Osteoblast (primary cell): ENCODE data around the gene PMPCA. TPM values are rescaled to one million over a fixed set of nuclear protein-coding genes. Genes with fewer than 3 reads are reported as not detected.
A peak's percentile ranks its signal among the peaks of the same experiment; 100 is the strongest.

Experiments
- DNase-seq: peaks from one replicate; pipeline ENCODE4 v3.0.0; 2011; ENCODE audit warnings: low spot score, mixed read lengths; ENCODE audit not compliant: insufficient read length; ENCODE audit errors: missing footprints
- H2AFZ ChIP-seq: 2 replicates; pipeline ENCODE4 v1.6.0; 2011; ENCODE audit warnings: mild to moderate bottlenecking, low read length
- H3K27ac ChIP-seq: 2 replicates; pipeline ENCODE4 v1.5.1; 2011; ENCODE audit warnings: mild to moderate bottlenecking, low read depth, low read length, moderate library complexity
- H3K27me3 ChIP-seq: 2 replicates; pipeline ENCODE4 v1.6.0; 2012; ENCODE audit warnings: mild to moderate bottlenecking, control low read depth, inconsistent platforms, low read length, moderate library complexity; ENCODE audit not compliant: insufficient read depth
- H3K36me3 ChIP-seq: 2 replicates; pipeline ENCODE4 v1.5.1; 2011; ENCODE audit warnings: mild to moderate bottlenecking, low read length, control low read depth, moderate library complexity; ENCODE audit not compliant: insufficient read depth
- H3K4me1 ChIP-seq: 2 replicates; pipeline ENCODE4 v1.5.1; 2011; ENCODE audit warnings: mild to moderate bottlenecking, low read length, control low read depth, moderate library complexity; ENCODE audit not compliant: insufficient read depth
- H3K4me2 ChIP-seq: 2 replicates; pipeline ENCODE4 v1.6.0; 2011; ENCODE audit warnings: mild to moderate bottlenecking, low read length; ENCODE audit not compliant: insufficient read depth
- H3K4me3 ChIP-seq: fragments of 200-600 bp; sonication (generic); 3 replicates; pipeline ENCODE4 v1.5.1; 2012; ENCODE audit warnings: mild to moderate bottlenecking, low read length, inconsistent platforms; ENCODE audit not compliant: insufficient read depth
- H3K79me2 ChIP-seq: 2 replicates; pipeline ENCODE4 v1.6.0; 2012; ENCODE audit warnings: mild to moderate bottlenecking, low read length, control low read depth, inconsistent platforms; ENCODE audit not compliant: insufficient read depth
- H3K9me3 ChIP-seq: 2 replicates; pipeline ENCODE4 v1.5.1; 2011; ENCODE audit warnings: low read depth, low read length, control low read depth
- H4K20me1 ChIP-seq: 2 replicates; pipeline ENCODE4 v1.6.0; 2012; ENCODE audit warnings: mild to moderate bottlenecking, low read length, control low read depth; ENCODE audit not compliant: insufficient read depth
- total RNA-seq: library from RNA; depleted of rRNA; stranded (reverse); fragments of >200 nt; gene quantifications from 2 replicates; pipeline ENCODE4 v1.2.3, GENCODE V29; 2012
- TF ChIP-seq, protein P1 (sequence below): IDR thresholded peaks from 2 replicates; pipeline ENCODE4 v1.5.1; 2011; ENCODE audit warnings: mild to moderate bottlenecking, low read depth, low read length, moderate library complexity; ENCODE audit errors: extremely low read depth

Gene PMPCA
- total RNA-seq, 1 donor, result 39.1 TPM

DNA sequence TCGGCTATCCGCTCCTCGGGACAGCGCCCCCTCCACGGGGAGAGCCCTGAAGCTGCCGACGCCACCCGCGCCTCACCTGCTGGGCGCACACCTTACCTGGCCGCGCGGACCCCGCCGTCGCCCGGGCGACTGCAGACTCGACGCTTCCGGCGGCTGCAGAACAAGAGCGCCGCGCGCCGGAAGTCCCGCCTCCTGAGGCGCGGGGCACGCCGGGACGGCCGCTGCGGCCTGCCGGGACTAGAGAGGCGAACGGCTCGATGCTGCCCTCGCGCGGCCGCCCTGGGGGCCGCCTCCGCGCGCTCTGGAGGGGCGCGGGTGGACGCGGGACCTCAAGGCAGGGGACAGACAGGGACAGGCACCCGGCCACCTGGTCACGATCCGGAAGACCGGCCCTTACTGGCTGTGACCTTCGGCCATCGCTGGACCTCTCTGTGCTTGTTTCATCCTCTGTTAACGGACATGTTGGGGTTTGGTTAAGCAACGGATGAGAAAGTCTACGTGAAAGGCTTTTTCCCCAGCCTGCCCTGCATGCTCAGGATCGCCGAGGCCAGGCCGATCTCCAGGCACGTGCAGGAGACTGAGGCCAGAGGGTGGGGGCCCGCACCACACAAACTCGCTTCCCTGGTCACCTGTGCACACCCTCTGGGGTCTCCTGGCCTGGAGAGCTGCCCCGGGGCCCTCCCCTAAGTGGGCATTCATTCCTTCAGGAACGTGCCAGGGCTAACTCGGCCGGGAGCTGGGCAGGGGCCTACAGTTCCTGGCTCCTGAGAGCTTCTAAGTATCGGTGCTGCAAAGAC, 10.2 kb upstream of the PMPCA start, which contains the start of gene SNAPC4:
Gene SNAPC4 (minus strand): TSS at position 133 of the 797 bp plus-strand sequence. CDS start 1,742 bp downstream, outside the sequence.
- Histone ChIP-seq H3K4me3 (peak within 1 kb of the TSS; percentile 91), H2AFZ (peak within 1 kb of the TSS; percentile 95), H3K9me3 (no peaks in the 10 kb centered on the region), H3K27ac (peak within 1 kb of the TSS; percentile 58), H4K20me1 (peaks cover 21% of the 10 kb centered on the region), H3K4me2 (peak within 1 kb of the TSS; percentile 93), H3K36me3 (peaks cover 61% of the 10 kb centered on the region), H3K79me2 (peaks cover 33% of the 10 kb centered on the region), H3K4me1 (peaks cover 14% of the 10 kb centered on the region), H3K27me3 (no peaks in the 10 kb centered on the region)
- DNase-seq, result peak; percentile 100
- TF ChIP-seq, protein P1, sequence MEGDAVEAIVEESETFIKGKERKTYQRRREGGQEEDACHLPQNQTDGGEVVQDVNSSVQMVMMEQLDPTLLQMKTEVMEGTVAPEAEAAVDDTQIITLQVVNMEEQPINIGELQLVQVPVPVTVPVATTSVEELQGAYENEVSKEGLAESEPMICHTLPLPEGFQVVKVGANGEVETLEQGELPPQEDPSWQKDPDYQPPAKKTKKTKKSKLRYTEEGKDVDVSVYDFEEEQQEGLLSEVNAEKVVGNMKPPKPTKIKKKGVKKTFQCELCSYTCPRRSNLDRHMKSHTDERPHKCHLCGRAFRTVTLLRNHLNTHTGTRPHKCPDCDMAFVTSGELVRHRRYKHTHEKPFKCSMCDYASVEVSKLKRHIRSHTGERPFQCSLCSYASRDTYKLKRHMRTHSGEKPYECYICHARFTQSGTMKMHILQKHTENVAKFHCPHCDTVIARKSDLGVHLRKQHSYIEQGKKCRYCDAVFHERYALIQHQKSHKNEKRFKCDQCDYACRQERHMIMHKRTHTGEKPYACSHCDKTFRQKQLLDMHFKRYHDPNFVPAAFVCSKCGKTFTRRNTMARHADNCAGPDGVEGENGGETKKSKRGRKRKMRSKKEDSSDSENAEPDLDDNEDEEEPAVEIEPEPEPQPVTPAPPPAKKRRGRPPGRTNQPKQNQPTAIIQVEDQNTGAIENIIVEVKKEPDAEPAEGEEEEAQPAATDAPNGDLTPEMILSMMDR, result peak; percentile 76

DNA sequence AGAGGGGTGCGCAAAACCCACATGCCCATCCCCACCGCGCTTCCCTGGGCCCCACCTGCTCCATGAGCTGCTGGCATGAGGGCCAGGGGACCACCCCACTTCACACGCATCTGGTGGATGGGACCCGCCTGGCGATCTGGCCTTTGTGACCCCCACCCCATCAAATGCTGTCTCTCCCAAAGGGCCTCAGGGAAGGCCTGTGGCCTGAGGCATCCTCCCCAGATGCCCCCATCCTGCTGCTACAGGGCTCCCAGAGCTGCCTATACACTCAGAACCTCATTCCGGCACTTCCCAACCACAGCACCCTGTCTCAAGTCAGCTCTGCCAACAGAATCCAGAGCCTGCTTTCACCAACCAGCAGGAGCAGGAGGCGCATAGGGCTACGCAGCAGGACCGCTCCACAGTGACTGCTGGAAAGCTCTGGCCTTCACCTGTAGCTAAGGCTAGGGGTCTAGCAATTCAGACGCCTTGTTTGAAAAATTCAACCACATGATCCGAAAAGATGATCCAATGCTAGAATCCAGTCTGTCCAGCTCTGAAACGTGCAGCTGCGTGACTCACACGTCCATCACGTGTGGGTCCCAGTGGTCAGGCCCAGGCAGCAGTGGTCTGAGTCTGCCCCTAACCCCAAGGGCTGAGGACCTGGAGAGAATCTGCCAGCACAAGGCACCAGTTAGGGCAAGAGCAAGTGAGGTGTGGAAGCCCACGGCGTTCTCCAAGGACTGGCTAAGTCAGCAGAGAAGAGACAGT, 9.1 kb upstream of the PMPCA start:
- peaks cover 31% of the 10 kb centered on the region for H3K79me2 ChIP-seq
- DNase-seq, result no peak
- TF ChIP-seq, protein P1, result no peak

DNA sequence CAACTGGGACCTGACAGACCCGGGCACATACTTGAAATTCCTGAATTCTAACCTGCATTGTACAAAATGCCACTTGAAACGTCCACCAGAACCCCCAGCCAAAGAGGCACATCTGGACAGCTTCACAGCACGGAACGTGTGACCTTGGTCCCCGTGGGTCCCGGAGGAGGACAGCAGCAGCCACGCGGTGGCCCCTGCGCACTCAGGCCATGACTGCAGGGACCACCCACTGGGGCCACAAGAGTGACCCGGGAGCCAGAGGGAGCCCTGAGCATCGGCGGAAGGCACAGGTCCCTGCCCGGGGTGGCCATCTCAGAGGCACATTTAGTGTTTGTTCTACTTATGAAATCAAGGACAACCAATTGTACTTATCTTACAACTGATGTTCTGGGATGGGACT, 8.4 kb upstream of the PMPCA start:
- Histone ChIP-seq H4K20me1 (peaks cover 16% of the 10 kb centered on the region), H3K4me2 (no peak overlapping the region), H3K27me3 (no peaks in the 10 kb centered on the region), H3K9me3 (no peaks in the 10 kb centered on the region), H3K36me3 (peaks cover 58% of the 10 kb centered on the region), H3K79me2 (peaks cover 27% of the 10 kb centered on the region), H3K4me1 (peaks cover 14% of the 10 kb centered on the region), H3K27ac (no peak overlapping the region), H2AFZ (no peak overlapping the region), H3K4me3 (no peak overlapping the region)
- TF ChIP-seq, protein P1, result no peak
- DNase-seq, result no peak

More for the DNA sequence above, 9.1 kb upstream of the PMPCA start:
- Histone ChIP-seq H3K27ac (peak overlapping the region; percentile 58), H3K9me3 (no peaks in the 10 kb centered on the region), H3K4me1 (peaks cover 14% of the 10 kb centered on the region), H2AFZ (no peak overlapping the region), H3K4me3 (no peak overlapping the region), H3K36me3 (peaks cover 61% of the 10 kb centered on the region), H3K27me3 (no peaks in the 10 kb centered on the region), H3K4me2 (no peak overlapping the region), H4K20me1 (peaks cover 21% of the 10 kb centered on the region)

DNA sequence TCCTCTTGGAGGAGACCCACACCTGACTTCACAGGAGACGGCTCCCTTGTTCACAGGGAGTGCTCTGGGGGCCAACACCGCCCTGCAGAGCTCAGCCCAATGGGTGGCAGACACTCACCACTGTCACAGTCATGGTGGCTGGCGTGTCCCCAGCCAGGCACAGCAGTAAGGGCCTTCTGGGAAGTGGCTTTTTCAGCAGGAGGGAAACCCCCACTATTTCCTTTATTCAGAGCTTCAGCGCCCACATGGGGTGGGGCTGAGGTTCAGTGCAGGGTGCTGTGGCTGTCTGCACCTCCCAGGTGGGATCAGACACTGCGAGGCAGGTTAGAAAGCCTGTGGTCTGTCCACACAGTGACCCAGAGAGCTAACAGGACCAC, 6.9 kb upstream of the PMPCA start:
- Histone ChIP-seq H3K9me3 (no peaks in the 10 kb centered on the region), H3K27me3 (no peaks in the 10 kb centered on the region), H3K79me2 (peaks cover 23% of the 10 kb centered on the region), H3K4me1 (peaks cover 13% of the 10 kb centered on the region), H2AFZ (no peak overlapping the region), H3K27ac (no peak overlapping the region), H3K4me2 (no peak overlapping the region), H4K20me1 (peaks cover 11% of the 10 kb centered on the region), H3K36me3 (peaks cover 57% of the 10 kb centered on the region), H3K4me3 (no peak overlapping the region)
- no peak for DNase-seq
- TF ChIP-seq, protein P1, result no peak
